ENCODE results near the gene PELI2. TPM values are rescaled to one million over a fixed set of nuclear protein-coding genes. Genes with fewer than 3 reads are reported as not detected.

Gene PELI2
- total RNA-seq, 1 experiment from 2014 or later = 23.5 TPM

GRCh38 chr14:56137453-56137807 is 19.2 kb downstream of the PELI2 start:
- H3K4me3 Mint-ChIP-seq = no peak overlapping the region; the same call in 1 of the 2 replicates
- no peak for TF ChIP-seq ZNF121 (CRISPR knock-in tag; IDR thresholded peaks at IDR 0.05)
- POLR2A ChIA-PET = interaction anchor here (0.6 kb wide), 1 partner anchor 349 kb away, joined by 3 read pairs; no protein-coding TSS in a partner anchor
- H3K27me3 Mint-ChIP-seq (ENCODE audit: low read depth) = no peaks in the 10 kb centered on the region
- H3K27ac Mint-ChIP-seq = peak overlapping the region; percentile 24
- peaks cover 76% of the 10 kb centered on the region for H3K4me1 Mint-ChIP-seq
- no peak for ATAC-seq
- H3K9me3 Mint-ChIP-seq = peaks cover 3% of the 10 kb centered on the region; the same call in 1 of the 2 replicates
- no peaks in the 10 kb centered on the region for H3K36me3 Mint-ChIP-seq
- CTCF ChIA-PET = interaction anchor here (1.1 to 1.3 kb wide), 2 partner anchors 337 to 406 kb away, joined by 3 read pairs; no protein-coding TSS in a partner anchor
- no peak for DNase-seq (ENCODE audit: low spot score)

- POLR2A ChIA-PET = no interaction called here
- CTCF ChIA-PET = interaction anchor here (1.1 to 1.3 kb wide), 2 partner anchors 337 to 406 kb away, joined by 3 read pairs; no protein-coding TSS in a partner anchor
- no peak for TF ChIP-seq ERG (CRISPR knock-in tag; IDR thresholded peaks at IDR 0.05)
- DNase-seq (ENCODE audit: low spot score) = peak; percentile 43
- Mint-ChIP-seq H3K36me3 (no peaks in the 10 kb centered on the region), H3K27me3 (ENCODE audit: low read depth) (no peaks in the 10 kb centered on the region), H3K9me3 (peaks cover 3% of the 10 kb centered on the region; the same call in 1 of the 2 replicates), H3K27ac (peak overlapping the region; percentile 24; the same call in 1 of the 2 replicates), H3K4me3 (no peak overlapping the region; the same call in 1 of the 2 replicates), H3K4me1 (peaks cover 74% of the 10 kb centered on the region)
- ATAC-seq = peak; percentile 85
These were observed 19.6 kb downstream of the PELI2 start for GRCh38 chr14:56137849-56138248.

- Mint-ChIP-seq H3K4me1 (peaks cover 69% of the 10 kb centered on the region), H3K27ac (peak overlapping the region; percentile 60; the same call in 1 of the 2 replicates), H3K4me3 (no peak overlapping the region), H3K27me3 (ENCODE audit: low read depth) (no peaks in the 10 kb centered on the region), H3K9me3 (peaks cover 3% of the 10 kb centered on the region; the same call in 1 of the 2 replicates), H3K36me3 (no peaks in the 10 kb centered on the region)
- DNase-seq (ENCODE audit: low spot score) (no peak), ATAC-seq (peak; percentile 56)
- TF ChIP-seq PRRX2 (CRISPR knock-in tag; IDR thresholded peaks at IDR 0.05) (no peak), ZNF263 (CRISPR knock-in tag; IDR thresholded peaks at IDR 0.05; ENCODE audit: low read depth) (peak; percentile 74; the same call in 1 of the 2 replicates)
- ChIA-PET POLR2A (interaction anchor here (1.0 kb wide), 1 partner anchor 21 kb away, joined by 3 read pairs; the partner anchor contains the start of gene PELI2), CTCF (no interaction called here)
These were observed 20.7 kb downstream of the PELI2 start for GRCh38 chr14:56138928-56139327.

GRCh38 chr14:56142314-56142713 is 24.1 kb downstream of the PELI2 start:
- Mint-ChIP-seq H3K4me1 (peaks cover 58% of the 10 kb centered on the region), H3K9me3 (peaks cover 3% of the 10 kb centered on the region; the same call in 1 of the 2 replicates), H3K4me3 (no peak overlapping the region), H3K36me3 (no peaks in the 10 kb centered on the region), H3K27me3 (ENCODE audit: low read depth) (no peaks in the 10 kb centered on the region), H3K27ac (no peak overlapping the region)
- no peak for ATAC-seq
- TF ChIP-seq HMGXB4 (CRISPR knock-in tag; IDR thresholded peaks at IDR 0.05) (no peak), CTCF (IDR thresholded peaks at IDR 0.05) (no peak), ZNF317 (CRISPR knock-in tag; IDR thresholded peaks at IDR 0.05; ENCODE audit: borderline replicate concordance, low read depth) (no peak), FOXK1 (CRISPR knock-in tag; IDR thresholded peaks at IDR 0.05) (no peak), ZNF263 (CRISPR knock-in tag; IDR thresholded peaks at IDR 0.05; ENCODE audit: low read depth) (no peak), RELA (CRISPR knock-in tag; IDR thresholded peaks at IDR 0.05; ENCODE audit: borderline replicate concordance) (no peak), NFATC4 (CRISPR knock-in tag; IDR thresholded peaks at IDR 0.05) (no peak), NFE2L1 (CRISPR knock-in tag; IDR thresholded peaks at IDR 0.05) (no peak), GABPB1 (CRISPR knock-in tag; IDR thresholded peaks at IDR 0.05) (no peak), RORB (CRISPR knock-in tag; IDR thresholded peaks at IDR 0.05) (no peak), NR2C2 (CRISPR knock-in tag; IDR thresholded peaks at IDR 0.05) (no peak), FOXP4 (CRISPR knock-in tag; IDR thresholded peaks at IDR 0.05) (no peak), ETV6 (CRISPR knock-in tag; IDR thresholded peaks at IDR 0.05) (no peak)
- no peak for DNase-seq (ENCODE audit: low spot score)
- ChIA-PET CTCF (no interaction called here), POLR2A (no interaction called here)

Data from WTC11 (cell line).